Measurements from ENCODE around the gene YBX2.

GRCh38 chr17:7249830-7250229 is 44.6 kb downstream of the YBX2 start:
- TF ChIP-seq CTCF (IDR thresholded peaks at IDR 0.05) (no peak), POLR2A (IDR thresholded peaks at IDR 0.05) (no peak), POLR2AphosphoS5 (IDR thresholded peaks at IDR 0.05) (no peak)
